Breast epithelium (tissue), 3 donors: ENCODE results near the gene SLC2A14.
"Not testable (repeated sequence)": the region's sequence is repeated elsewhere in the genome, so short reads cannot be mapped to it uniquely, and the experiment has no call there.

Experiments
- POLR2A ChIP-seq: fragments of 450-650 bp; IDR thresholded peaks from one replicate; pipeline ENCODE4 v1.6.1; 2016; ENCODE audit warnings: antibody characterized with exemption, mild to moderate bottlenecking, moderate library complexity
- TF ChIP-seq, protein P1 (sequence below), 3 donors: fragments of 450-650 bp; IDR thresholded peaks; one replicate each; pipeline ENCODE4 v1.5.1; 2016 to 2017; ENCODE audit warnings: antibody characterized with exemption in 3 of 3, mild to moderate bottlenecking in 3 of 3, moderate library complexity in 3 of 3

DNA sequence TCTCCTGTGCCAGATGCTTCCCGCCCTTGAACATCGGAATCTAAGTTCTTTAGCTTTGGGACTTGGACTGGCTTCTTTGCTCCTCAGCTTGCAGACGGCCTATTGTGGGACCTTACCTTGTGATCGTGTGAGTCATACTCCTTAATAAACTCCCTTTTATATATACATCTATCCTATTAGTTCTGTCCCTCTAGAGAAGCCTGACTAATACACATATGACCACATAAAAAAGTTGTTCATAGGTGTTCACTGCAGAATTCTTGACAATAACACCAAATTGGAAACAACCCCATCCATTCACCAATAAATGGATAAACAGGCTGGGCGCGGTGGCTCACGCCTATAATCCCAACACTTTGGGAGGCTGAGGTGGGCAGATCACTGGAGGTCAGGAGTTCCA, 37.4 kb upstream of the SLC2A14 start:
- TF ChIP-seq, protein P1, sequence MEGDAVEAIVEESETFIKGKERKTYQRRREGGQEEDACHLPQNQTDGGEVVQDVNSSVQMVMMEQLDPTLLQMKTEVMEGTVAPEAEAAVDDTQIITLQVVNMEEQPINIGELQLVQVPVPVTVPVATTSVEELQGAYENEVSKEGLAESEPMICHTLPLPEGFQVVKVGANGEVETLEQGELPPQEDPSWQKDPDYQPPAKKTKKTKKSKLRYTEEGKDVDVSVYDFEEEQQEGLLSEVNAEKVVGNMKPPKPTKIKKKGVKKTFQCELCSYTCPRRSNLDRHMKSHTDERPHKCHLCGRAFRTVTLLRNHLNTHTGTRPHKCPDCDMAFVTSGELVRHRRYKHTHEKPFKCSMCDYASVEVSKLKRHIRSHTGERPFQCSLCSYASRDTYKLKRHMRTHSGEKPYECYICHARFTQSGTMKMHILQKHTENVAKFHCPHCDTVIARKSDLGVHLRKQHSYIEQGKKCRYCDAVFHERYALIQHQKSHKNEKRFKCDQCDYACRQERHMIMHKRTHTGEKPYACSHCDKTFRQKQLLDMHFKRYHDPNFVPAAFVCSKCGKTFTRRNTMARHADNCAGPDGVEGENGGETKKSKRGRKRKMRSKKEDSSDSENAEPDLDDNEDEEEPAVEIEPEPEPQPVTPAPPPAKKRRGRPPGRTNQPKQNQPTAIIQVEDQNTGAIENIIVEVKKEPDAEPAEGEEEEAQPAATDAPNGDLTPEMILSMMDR (IDR thresholded peaks at IDR 0.05): not testable (repeated sequence)
- TF ChIP-seq POLR2A: not testable (repeated sequence)
